GM15510 (cell line): ENCODE measurements around the gene CTCFL.

Experiments
- POLR2A ChIP-seq: IDR thresholded peaks from 3 replicates; pipeline ENCODE4 v1.6.1; 2011; ENCODE audit warnings: borderline replicate concordance; ENCODE audit not compliant: insufficient read length; ENCODE audit errors: extremely low read depth

CTCFL gene

GRCh38 chr20:57524511-57525176 is at the start of gene CTCFL:
CTCFL (minus strand) TSS chr20:57525140; CDS start chr20:57524205, 935 bp downstream.
- TF ChIP-seq POLR2A: no peak

- TF ChIP-seq POLR2A: no peak
Measured at GRCh38 chr20:57573894-57574293, 49.0 kb upstream of the CTCFL start.

GRCh38 chr20:57573242-57573641 is 48.3 kb upstream of the CTCFL start:
- no peak for TF ChIP-seq POLR2A

GRCh38 chr20:57571782-57572416 is 47.0 kb upstream of the CTCFL start:
- no peak for TF ChIP-seq POLR2A

GRCh38 chr20:57570920-57571319 is 46.0 kb upstream of the CTCFL start:
- TF ChIP-seq POLR2A: no peak

GRCh38 chr20:57570145-57570850 is 45.4 kb upstream of the CTCFL start:
- TF ChIP-seq POLR2A: no peak

- no peak for TF ChIP-seq POLR2A
Measured at GRCh38 chr20:57568960-57569359, 44.0 kb upstream of the CTCFL start.

GRCh38 chr20:57568088-57568896 is 43.4 kb upstream of the CTCFL start:
- no peak for TF ChIP-seq POLR2A

- TF ChIP-seq POLR2A: no peak
Measured at GRCh38 chr20:57567471-57568079, 42.6 kb upstream of the CTCFL start.

GRCh38 chr20:57566803-57567459 is 42.0 kb upstream of the CTCFL start:
- TF ChIP-seq POLR2A: no peak

GRCh38 chr20:57566399-57566798 is 41.5 kb upstream of the CTCFL start:
- TF ChIP-seq POLR2A: no peak

- TF ChIP-seq POLR2A: no peak
Measured at GRCh38 chr20:57564951-57565642, 40.2 kb upstream of the CTCFL start.

- TF ChIP-seq POLR2A: no peak
Measured at GRCh38 chr20:57564180-57564802, 39.4 kb upstream of the CTCFL start.
